Endothelial cell (in vitro differentiated cells): Measurements from ENCODE around the gene CSF1. TPM values are rescaled to one million over a fixed set of nuclear protein-coding genes. Genes with fewer than 3 reads are reported as not detected.

Source experiments
- total RNA-seq: library from RNA; stranded (reverse); fragmentation: NEBNext Ultra II Directional; extraction: Animal tissue kit (Norgen Biotek cat#: 25700); gene quantifications from one replicate; pipeline ENCODE4 v1.2.1, GENCODE V29; 2021; ENCODE audit not compliant: unreplicated experiment

CSF1 gene
- total RNA-seq, 1 donor from 2014 or later = 2.1 TPM

Other genes with a start within 250 kb of the CSF1 start
- 20.4 TPM for gene GSTM2, start 242.8 kb upstream of the CSF1 start, total RNA-seq
- gene GSTM1, start 223.0 kb upstream of the CSF1 start, total RNA-seq = not detected
- 27.9 TPM for gene GSTM5, start 198.6 kb upstream of the CSF1 start, total RNA-seq
- 6.9 TPM for gene GSTM3, start 169.8 kb upstream of the CSF1 start, total RNA-seq
- gene EPS8L3, start 146.9 kb upstream of the CSF1 start, total RNA-seq = not detected
- gene AHCYL1, start 73.9 kb downstream of the CSF1 start, total RNA-seq = 63.7 TPM
- 65.0 TPM for gene STRIP1, start 123.8 kb downstream of the CSF1 start, total RNA-seq
- gene ALX3, start 159.8 kb downstream of the CSF1 start, total RNA-seq = not detected
- gene UBL4B, start 201.6 kb downstream of the CSF1 start, total RNA-seq = not detected
- gene SLC6A17, start 239.6 kb downstream of the CSF1 start, total RNA-seq = 46.1 TPM